ENCODE results near the gene STX7. TPM values are rescaled to one million over a fixed set of nuclear protein-coding genes. Genes with fewer than 3 reads are reported as not detected.

The STX7 gene
- total RNA-seq, 4 donors from 2014 or later, result 45.7 to 70.6 (median 53.2) TPM

- 75 to 77% methylated on average over 2 of the region's 2 CpGs for WGBS, 2 donors
- Histone ChIP-seq H3K27ac (no peak overlapping the region), H3K27me3 (no peaks in the 10 kb centered on the region), H3K36me3 (no peaks in the 10 kb centered on the region), H3K4me1 (peaks cover 20 to 22% of the 10 kb centered on the region in 2 donors), H3K9me3 (no peaks in the 10 kb centered on the region), H3K4me3 (replicated peaks in 1 of 3) (no peak overlapping the region)
- no peak for DNase-seq
- intact Hi-C loops (cut with DNase I), result no loop called here
- TF ChIP-seq POLR2A (IDR thresholded peaks at IDR 0.05), result no peak
- TF ChIP-seq, protein P1, sequence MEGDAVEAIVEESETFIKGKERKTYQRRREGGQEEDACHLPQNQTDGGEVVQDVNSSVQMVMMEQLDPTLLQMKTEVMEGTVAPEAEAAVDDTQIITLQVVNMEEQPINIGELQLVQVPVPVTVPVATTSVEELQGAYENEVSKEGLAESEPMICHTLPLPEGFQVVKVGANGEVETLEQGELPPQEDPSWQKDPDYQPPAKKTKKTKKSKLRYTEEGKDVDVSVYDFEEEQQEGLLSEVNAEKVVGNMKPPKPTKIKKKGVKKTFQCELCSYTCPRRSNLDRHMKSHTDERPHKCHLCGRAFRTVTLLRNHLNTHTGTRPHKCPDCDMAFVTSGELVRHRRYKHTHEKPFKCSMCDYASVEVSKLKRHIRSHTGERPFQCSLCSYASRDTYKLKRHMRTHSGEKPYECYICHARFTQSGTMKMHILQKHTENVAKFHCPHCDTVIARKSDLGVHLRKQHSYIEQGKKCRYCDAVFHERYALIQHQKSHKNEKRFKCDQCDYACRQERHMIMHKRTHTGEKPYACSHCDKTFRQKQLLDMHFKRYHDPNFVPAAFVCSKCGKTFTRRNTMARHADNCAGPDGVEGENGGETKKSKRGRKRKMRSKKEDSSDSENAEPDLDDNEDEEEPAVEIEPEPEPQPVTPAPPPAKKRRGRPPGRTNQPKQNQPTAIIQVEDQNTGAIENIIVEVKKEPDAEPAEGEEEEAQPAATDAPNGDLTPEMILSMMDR (IDR thresholded peaks at IDR 0.05), result no peak
Measured at GRCh38 chr6:132515386-132515785, 2.5 kb upstream of the STX7 start.

DNA sequence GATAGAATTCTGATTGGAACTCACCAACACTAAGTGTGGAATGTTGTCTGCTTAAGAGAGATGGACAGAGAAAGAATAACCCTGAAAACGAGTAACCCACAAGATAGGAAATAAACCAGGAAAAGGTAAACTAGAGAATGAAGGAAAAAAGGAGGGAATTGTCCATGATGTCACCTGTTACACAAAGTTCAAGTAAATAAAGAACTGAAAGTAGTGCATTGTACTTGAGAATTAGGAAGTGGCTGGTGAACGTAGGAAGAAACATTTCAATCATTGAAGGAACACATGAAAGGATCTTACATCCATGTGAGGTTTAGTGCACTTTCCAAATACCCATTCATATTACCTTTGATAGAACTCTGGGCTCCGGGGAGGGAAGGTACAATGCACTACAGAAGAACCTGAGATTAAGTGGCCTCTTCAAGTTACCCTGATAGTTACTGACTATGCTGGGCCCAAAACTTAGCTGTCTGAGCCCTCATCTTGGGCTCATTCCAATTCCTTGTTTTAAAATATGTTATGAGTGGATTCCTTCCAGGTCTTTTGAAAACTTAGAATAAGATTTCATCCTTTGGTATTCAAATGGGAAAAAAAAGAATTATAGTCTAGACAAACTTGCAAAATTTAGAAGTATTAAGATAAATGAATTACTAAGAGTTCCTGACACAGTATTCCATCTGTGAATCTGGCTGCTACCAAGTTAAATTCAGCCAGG lies 1.1 kb upstream of the STX7 start:
- Histone ChIP-seq H3K36me3 (no peaks in the 10 kb centered on the region), H3K4me1 (peaks cover 20 to 30% of the 10 kb centered on the region in 2 donors), H3K27me3 (no peaks in the 10 kb centered on the region), H3K9me3 (no peaks in the 10 kb centered on the region), H3K27ac (peak overlapping the region in 2 of 3 donors; percentile 94 to 96), H3K4me3 (replicated peaks in 1 of 3) (no peak overlapping the region)
- no peak for DNase-seq
- 40% methylated on average over 3 of the region's 3 CpGs for WGBS, 2 donors
- intact Hi-C loops (cut with DNase I), result no loop called here
- TF ChIP-seq POLR2A (IDR thresholded peaks at IDR 0.05), result no peak
- TF ChIP-seq, protein P1 (IDR thresholded peaks at IDR 0.05), result no peak

DNA sequence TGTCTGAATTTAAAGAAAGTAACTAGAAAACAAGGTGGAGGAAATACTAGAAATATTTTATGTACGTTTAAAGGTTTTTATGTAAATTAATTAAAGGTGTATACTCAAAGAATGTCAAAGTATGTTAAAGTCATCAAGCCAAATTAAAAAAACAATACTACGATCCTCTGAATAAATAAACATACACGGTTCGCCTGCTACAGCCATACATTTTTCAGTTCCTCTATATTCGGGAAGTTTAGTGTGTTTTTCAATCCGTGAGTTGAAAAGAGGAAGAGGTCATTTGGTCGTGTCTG lies 626 bp downstream of the STX7 start:
- Histone ChIP-seq H3K27me3 (no peaks in the 10 kb centered on the region), H3K9me3 (no peaks in the 10 kb centered on the region), H3K36me3 (no peaks in the 10 kb centered on the region), H3K4me3 (replicated peaks in 1 of 3) (peak overlapping the region; percentile 34 to 57 (median 56)), H3K27ac (peak overlapping the region; percentile 77 to 96 (median 94)), H3K4me1 (peaks cover 20 to 40% of the 10 kb centered on the region in 2 donors)
- WGBS, 2 donors, result 0 to 1% methylated on average over 7 of the region's 7 CpGs
- intact Hi-C loops (cut with DNase I), result no loop called here
- TF ChIP-seq, protein P1 (IDR thresholded peaks at IDR 0.05), result peak in 1 of 6 experiments; percentile 5
- no peak for TF ChIP-seq POLR2A (IDR thresholded peaks at IDR 0.05)
- no peak for DNase-seq

DNA sequence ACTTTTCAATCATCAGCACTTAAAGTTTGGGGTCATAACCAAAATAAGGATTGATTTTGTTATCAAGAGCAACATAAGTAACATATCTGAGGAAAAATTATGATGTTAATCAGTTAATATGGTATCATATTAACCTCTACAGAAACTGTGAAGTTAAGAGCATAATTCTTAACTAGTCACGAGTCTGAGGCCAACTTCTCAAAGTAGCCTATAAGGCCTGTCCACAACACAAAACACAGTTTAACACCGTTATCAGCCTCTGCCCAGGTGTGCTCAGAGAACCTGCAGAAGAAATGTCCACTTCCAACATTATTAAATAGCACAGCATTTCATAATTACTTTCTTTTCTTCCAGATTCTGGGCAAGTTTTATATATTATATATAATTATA lies 1.1 kb downstream of the STX7 start:
- WGBS, 2 donors, result 23 to 26% methylated on average over 2 of the region's 2 CpGs
- H3K9me3 ChIP-seq, result no peaks in the 10 kb centered on the region
- peaks cover 20 to 40% of the 10 kb centered on the region in 2 donors for H3K4me1 ChIP-seq
- H3K27ac ChIP-seq, result peak overlapping the region; percentile 77 to 96 (median 94)
- TF ChIP-seq, protein P1 (IDR thresholded peaks at IDR 0.05), result no peak
- no peak for TF ChIP-seq POLR2A (IDR thresholded peaks at IDR 0.05)
- H3K4me3 ChIP-seq (replicated peaks in 1 of 3), result peak overlapping the region in 2 of 3 donors; percentile 56 to 57
- intact Hi-C loops (cut with DNase I), result no loop called here
- no peaks in the 10 kb centered on the region for H3K27me3 ChIP-seq
- H3K36me3 ChIP-seq, result no peaks in the 10 kb centered on the region
- DNase-seq, result no peak

GRCh38 chr6:132511210-132511830 lies 1.6 kb downstream of the STX7 start:
- H3K36me3 ChIP-seq, result no peaks in the 10 kb centered on the region
- 46 to 54% methylated on average over 4 of the region's 4 CpGs for WGBS, 2 donors
- H3K9me3 ChIP-seq, result no peaks in the 10 kb centered on the region
- peak overlapping the region; percentile 77 to 96 (median 94) for H3K27ac ChIP-seq
- TF ChIP-seq, protein P1 (IDR thresholded peaks at IDR 0.05), result no peak
- TF ChIP-seq POLR2A (IDR thresholded peaks at IDR 0.05), result no peak
- no peaks in the 10 kb centered on the region for H3K27me3 ChIP-seq
- H3K4me1 ChIP-seq, result peaks cover 20 to 40% of the 10 kb centered on the region in 2 donors
- intact Hi-C loops (cut with DNase I), result no loop called here
- DNase-seq, result peak in 1 of 2 donors; percentile 14
- H3K4me3 ChIP-seq (replicated peaks in 1 of 3), result peak overlapping the region in 1 of 3 donors; percentile 57

All from thyroid gland (tissue), 4 donors.